GM18951 (cell line): ENCODE results near the gene PAX1.

Experiments used
- POLR2A ChIP-seq: IDR thresholded peaks from 4 replicates; pipeline ENCODE4 v1.6.1; 2011; ENCODE audit warnings: mild to moderate bottlenecking; ENCODE audit not compliant: insufficient read length, insufficient read depth; ENCODE audit errors: extremely low read depth
- in situ Hi-C: fragments of 300-500 bp; cut with MboI; formaldehyde crosslinking; loops from one replicate; pipeline ENCODE4 v1.12.0; 2022; ENCODE audit warnings: low sequenced_read_pairs, mixed read lengths, inconsistent platforms; ENCODE audit not compliant: unreplicated experiment

PAX1 gene

GRCh38 chr20:21705575-21706260 is at the start of gene PAX1:
Gene PAX1 (plus strand): TSS chr20:21705664. CDS start chr20:21705713, 49 bp downstream.
- TF ChIP-seq POLR2A, result no peak
- in situ Hi-C loops, result loop anchor here (25.0 kb wide), 1 partner anchor 857 kb away; no protein-coding TSS in a partner anchor

GRCh38 chr20:21656308-21657067 is 49.0 kb upstream of the PAX1 start:
- no peak for TF ChIP-seq POLR2A
- in situ Hi-C loops, result no loop called here

- in situ Hi-C loops, result no loop called here
These were observed 43.9 kb upstream of the PAX1 start for GRCh38 chr20:21661488-21662055.

GRCh38 chr20:21663465-21663864 is 42.0 kb upstream of the PAX1 start:
- in situ Hi-C loops, result no loop called here
- no peak for TF ChIP-seq POLR2A

More at GRCh38 chr20:21661488-21662055, 43.9 kb upstream of the PAX1 start:
- no peak for TF ChIP-seq POLR2A

- TF ChIP-seq POLR2A, result no peak
- in situ Hi-C loops, result no loop called here
These were observed 39.6 kb upstream of the PAX1 start for GRCh38 chr20:21665687-21666446.

- no peak for TF ChIP-seq POLR2A
- in situ Hi-C loops, result no loop called here
These were observed 35.3 kb upstream of the PAX1 start for GRCh38 chr20:21670126-21670525.

GRCh38 chr20:21670981-21671380 is 34.5 kb upstream of the PAX1 start:
- in situ Hi-C loops, result no loop called here
- no peak for TF ChIP-seq POLR2A

DNA sequence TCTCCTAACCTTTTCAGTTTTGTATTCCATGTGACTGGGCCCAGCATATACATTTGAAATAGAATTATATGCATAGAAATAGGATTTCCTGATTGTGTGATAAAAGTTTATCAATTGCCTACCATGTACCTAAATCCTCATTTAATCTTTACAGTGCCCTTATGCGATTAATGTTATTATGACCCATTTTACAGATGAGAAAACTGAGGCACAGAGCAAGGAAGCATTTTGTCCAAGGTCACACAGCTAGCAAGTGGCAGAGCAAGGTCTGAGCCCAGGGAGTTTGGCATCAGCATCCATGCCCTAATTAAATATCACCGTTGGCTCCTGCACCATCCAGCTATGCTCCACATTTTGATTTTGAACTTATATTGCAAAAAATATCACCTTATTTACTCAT is 28.2 kb upstream of the PAX1 start:
- in situ Hi-C loops, result no loop called here

DNA sequence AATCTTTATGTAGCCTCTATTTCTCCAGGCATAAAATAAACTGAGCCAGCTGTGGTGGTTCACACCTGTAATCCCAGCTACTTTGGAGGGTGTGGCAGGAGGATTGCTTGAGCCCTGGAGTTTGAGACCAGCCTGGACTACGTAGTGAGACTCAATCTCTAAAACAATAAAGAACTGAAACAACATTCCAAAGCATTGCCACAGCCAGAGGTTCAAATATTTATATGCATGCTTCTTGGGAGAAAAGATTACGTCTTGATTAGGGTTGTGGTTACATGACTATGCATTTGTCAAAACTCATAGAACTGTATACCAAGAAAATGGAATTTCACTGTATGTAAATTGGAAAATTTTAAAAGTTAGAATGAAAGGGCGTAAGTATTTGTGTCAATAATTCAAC is 27.7 kb upstream of the PAX1 start:
- no peak for TF ChIP-seq POLR2A
- in situ Hi-C loops, result no loop called here

More for the DNA sequence above, 28.2 kb upstream of the PAX1 start:
- TF ChIP-seq POLR2A, result no peak

DNA sequence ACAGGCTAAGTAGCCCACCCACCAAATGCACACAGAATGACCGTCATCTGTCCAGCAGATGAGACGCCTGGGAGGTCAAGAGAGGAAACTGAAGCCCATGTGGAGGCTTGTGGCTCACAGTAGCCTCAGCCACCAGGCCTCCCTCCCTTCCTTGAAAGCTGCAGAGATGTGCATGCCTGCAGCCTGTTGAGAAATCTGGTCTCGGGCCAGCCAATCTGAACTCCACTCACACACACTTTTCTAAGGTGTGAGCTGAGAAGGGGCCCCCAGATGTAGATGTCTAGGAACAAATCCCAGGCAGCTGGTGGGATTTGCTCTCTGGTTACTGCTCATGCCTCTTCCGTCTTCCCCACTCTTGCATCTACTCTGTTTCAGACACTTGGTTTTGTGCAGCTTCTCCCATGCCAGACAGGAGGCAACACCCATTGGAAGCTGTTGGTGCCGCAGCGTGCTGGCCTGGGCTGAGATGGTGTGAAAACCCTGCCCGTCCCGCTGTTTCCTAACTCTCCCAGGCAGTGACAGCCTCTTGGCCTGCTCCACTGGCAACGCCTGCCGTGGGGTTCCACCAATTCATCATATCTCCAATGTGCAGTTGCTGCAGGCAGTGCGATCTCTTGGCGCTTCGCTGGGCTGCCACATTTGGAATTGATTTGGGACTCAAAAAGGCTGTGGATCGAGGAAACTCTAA is 24.1 kb upstream of the PAX1 start:
- in situ Hi-C loops, result no loop called here
- TF ChIP-seq POLR2A, result no peak

GRCh38 chr20:21681922-21682318 is 23.5 kb upstream of the PAX1 start:
- TF ChIP-seq POLR2A, result no peak
- in situ Hi-C loops, result no loop called here

GRCh38 chr20:21682521-21682954 is 22.9 kb upstream of the PAX1 start:
- in situ Hi-C loops, result no loop called here
- no peak for TF ChIP-seq POLR2A
